ENCODE measurements around the gene HOXB1.

DNA sequence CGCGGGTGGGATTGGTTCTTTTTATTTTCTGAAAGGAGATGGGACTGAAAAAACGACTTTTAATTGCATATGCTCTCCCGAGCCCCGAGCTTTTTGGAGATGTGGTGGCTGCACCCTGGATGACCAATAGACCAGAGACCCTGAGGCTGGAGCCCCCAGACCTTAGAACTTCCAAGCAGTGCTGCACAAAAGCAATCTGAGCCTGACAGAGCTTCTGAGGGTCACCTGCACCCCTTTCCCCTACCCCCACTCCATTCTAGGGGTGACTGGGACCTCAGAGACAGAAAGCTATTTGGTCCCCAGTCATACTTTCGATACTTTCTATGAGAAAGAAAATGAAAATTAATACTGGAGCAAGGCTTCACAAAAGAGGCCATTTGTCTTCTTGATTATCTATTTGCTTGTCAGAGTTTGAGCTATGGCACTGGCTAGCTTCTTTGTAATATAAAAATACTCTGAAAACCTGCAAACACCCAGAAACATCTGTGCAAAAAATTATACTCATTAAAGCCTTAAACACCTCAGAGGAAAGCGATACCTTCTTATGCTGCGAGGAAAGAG lies 43.8 kb upstream of the HOXB1 start:
- TF ChIP-seq, protein P1, sequence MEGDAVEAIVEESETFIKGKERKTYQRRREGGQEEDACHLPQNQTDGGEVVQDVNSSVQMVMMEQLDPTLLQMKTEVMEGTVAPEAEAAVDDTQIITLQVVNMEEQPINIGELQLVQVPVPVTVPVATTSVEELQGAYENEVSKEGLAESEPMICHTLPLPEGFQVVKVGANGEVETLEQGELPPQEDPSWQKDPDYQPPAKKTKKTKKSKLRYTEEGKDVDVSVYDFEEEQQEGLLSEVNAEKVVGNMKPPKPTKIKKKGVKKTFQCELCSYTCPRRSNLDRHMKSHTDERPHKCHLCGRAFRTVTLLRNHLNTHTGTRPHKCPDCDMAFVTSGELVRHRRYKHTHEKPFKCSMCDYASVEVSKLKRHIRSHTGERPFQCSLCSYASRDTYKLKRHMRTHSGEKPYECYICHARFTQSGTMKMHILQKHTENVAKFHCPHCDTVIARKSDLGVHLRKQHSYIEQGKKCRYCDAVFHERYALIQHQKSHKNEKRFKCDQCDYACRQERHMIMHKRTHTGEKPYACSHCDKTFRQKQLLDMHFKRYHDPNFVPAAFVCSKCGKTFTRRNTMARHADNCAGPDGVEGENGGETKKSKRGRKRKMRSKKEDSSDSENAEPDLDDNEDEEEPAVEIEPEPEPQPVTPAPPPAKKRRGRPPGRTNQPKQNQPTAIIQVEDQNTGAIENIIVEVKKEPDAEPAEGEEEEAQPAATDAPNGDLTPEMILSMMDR (IDR thresholded peaks at IDR 0.05) = no peak
- no peak; the same call in 1 of the 2 replicates for TF ChIP-seq POLR2AphosphoS5 (IDR thresholded peaks at IDR 0.05; ENCODE audit: low read depth, low read length)
